ENCODE results near the gene PLCB3.

Gene PLCB3

DNA sequence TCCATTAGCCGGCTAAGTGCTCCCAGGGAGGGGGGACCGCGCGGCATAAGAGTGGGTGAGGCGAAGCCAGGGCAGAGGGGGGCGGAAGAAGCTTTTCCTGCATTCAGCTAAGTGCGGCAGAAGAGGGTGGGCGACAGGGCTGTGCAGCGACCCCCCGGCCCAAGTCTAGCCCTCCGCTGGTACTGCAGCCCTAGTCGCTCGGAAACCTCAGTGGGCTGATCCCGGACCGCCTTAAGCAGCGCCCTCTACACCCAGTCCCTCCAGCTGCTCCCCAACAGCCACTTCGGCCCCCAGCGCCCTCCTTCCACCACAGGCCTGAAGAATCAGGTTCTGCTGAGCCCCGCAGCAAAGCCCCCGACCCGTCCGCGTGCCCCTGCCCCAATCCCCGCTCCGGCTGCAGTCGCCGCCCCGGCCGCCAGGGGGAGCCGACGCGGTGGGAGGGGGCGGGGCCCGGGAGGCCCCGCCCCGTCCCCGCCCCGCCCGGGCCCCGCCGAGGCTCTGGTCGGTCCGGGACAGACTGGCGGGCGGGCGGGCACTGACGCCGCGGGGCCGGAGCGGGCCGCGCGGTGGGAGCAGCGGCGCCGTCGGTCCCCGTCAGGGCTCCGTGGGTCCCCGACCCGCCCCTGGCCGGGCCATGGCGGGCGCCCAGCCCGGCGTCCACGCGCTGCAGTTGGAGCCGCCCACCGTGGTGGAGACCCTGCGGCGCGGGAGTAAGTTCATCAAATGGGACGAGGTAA lies at the start of gene PLCB3:
TSS of gene PLCB3 (plus strand) at position 515 of the 737 bp plus-strand sequence. CDS start at position 635, 120 bp downstream.
- peak; percentile 57 to 68 for DNase-seq

DNA sequence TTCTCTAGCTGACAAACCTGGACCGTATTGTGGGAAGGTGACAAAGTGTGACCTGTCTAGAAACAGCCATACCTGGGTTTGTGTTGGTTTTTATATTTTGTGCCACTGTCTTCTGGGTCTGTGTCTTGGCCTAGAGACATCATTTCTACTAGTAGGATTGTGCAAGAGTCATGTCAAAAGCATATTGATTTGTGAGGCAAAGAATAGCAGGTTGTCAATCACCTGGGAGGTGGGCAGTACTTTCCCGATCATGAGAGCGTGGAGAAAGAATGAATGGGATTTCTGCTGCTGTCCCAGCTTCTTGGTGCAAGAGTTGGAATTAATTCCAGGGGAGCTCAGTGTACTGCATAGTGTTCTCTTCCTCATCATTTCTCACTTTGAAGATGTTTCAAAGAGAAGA lies 49.8 kb upstream of the PLCB3 start:
- DNase-seq = no peak

DNA sequence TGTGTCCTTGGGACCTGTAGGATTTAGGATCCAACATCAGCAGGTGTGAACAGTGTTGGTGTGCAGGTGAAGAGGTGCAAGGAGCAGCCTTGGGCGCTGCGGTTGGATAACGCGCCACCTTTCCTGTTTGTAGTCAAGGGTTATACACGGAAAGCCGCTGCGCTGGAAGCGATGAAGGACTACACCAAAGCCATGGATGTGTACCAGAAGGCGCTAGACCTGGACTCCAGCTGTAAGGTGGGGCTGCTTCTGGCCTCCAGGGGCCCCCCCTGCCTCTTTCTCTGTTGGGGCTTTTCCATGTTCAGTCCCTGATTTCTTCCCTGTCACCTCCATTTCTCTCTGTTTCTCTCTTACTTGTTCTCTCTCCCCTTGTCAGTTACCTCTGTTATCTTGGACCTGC lies 48.3 kb upstream of the PLCB3 start:
- DNase-seq = no peak

DNA sequence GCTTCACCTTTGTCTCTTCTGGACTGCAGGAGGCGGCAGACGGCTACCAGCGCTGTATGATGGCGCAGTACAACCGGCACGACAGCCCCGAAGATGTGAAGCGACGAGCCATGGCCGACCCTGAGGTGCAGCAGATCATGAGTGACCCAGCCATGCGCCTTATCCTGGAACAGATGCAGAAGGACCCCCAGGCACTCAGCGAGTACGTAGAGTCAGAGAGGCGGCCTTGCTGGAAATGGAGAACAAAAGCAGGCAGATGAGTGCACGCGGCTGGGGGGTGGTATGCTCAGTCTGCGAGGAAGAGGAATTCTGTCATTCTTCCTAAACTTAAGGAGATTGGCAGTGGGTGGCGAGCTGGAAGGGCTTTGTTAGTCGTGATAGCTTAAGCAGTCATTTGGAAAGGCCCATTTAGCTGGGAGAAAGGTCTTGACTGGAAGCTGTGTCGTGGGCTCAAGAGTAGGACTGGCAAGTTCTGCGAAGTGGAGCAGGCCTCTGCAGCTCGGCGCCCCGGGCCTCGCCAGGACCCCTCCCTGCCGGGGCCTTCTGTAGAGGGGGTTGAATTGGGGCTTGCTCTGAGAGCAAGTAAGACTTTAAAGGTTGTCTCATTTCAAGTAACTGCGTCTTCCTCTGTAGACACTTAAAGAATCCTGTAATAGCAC lies 47.8 kb upstream of the PLCB3 start:
- DNase-seq = no peak

DNA sequence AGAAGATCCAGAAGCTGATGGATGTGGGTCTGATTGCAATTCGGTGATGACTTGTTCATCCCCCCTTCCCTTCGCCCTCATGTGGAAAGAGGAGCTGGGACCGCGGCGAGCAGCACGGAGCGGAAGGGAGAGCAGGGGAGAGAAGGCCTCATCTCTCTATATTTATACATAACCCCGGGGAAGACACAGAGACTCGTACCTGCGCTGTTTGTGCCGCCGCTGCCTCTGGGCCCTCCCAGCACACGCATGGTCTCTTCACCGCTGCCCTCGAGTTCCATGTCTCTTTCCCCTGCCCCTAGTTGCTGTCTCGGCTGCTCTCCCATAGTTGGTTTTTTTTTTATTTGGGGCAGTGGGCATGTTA lies 47.3 kb upstream of the PLCB3 start:
- no peak for DNase-seq

DNA sequence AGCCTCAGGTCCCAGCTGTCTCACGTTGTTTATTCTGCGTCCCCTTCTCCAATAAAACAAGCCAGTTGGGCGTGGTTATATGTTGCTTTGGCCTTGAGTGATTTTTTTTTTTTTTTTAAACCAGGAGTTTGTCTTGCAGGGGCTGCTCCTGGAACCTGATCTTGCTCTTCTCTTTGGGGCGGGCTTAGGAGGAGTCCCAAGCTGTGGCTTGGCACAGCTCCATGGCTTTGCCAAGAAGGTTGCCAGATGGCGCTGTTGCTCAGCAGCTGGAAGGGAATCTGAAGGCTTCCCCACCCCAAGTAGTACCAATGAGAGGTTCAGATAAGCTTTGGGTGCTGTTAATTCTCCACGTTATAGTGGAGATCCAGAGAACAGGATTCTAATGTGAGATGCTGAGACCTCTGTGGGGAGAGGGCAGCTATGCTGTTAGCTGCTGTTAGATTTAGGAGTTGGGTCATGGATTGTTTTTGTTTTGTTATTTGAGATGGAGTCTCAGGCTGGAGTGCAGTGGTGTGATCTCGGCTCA lies 46.8 kb upstream of the PLCB3 start:
- peak; percentile 89 to 90 for DNase-seq

DNA sequence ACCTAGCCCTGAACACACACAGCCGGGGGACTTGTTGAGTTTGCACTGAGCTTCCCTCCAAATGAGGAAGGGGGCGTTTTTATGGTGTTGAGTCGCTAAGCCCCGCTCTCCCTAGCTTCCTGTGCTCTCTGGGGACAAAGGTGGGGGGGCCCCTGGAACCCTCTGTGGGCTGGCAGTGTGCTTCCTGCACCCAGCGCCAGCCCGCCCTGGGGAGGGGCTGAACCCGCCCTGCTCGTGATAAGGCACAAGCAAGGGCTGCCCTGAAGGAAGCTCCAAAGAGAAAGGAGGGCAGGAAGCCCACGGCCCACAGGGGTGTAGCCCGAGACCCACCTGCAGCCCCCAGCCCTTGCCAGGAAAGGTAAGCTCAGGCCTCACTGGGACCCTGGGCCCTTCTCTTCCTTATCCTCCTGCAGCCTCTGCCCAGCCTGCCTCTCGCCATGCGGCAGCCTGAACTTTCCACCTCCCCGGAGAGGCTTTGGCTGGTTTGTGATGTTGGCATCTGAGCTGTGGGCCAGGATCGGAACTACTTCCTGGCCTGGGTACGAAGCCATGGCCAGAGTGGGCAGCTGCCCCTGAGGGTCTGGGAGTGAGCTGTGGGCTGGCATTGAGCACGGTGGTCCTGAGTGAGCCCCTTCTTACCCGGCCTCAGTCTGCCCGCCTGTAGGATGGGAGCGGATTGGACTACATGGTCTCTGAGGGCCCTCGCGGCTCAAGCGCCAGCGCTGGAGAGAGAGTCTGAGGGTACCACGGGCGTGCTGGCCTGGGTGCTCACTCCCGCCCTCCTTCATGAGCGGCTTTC lies 44.7 kb upstream of the PLCB3 start, which contains the start of gene FERMT3:
TSS of gene FERMT3 (plus strand) at position 265 of the 799 bp plus-strand sequence. CDS start 644 bp downstream, outside the sequence.
- peak; percentile 69 to 74 for DNase-seq

DNA sequence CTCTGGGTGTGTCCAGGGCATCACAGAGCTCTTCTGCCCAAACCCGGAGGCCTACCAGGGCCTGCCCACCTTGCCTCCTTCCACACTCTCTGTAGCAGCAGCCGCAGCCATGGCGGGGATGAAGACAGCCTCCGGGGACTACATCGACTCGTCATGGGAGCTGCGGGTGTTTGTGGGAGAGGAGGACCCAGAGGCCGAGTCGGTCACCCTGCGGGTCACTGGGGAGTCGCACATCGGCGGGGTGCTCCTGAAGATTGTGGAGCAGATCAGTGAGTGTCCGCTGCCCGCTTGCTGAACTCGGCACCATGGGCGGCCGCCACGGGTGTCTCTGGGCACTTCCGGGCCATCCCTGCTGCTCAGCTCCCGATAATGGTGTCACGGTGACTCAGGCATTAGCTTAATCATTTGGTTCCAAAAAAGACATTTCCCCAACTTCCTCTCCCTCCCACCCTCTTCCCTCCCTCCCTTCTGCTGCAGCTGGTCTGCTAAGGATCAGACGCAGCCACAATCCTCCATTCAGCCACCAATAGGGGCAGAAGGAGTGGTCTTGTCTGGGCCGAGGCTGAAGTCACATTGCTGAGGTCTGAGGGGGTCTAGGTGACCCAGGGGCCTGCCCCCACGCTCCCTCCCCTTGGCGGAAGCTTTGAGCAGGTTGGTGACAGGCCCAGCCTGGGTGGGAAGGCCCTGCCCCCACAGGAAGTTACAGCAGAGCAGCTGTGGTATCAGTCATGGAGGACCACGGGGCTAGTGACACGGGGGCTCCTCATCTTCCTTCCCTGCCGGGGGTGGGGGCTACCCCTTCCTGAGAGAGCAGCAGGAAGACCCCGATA lies 43.9 kb upstream of the PLCB3 start:
- peak; percentile 77 to 80 for DNase-seq

DNA sequence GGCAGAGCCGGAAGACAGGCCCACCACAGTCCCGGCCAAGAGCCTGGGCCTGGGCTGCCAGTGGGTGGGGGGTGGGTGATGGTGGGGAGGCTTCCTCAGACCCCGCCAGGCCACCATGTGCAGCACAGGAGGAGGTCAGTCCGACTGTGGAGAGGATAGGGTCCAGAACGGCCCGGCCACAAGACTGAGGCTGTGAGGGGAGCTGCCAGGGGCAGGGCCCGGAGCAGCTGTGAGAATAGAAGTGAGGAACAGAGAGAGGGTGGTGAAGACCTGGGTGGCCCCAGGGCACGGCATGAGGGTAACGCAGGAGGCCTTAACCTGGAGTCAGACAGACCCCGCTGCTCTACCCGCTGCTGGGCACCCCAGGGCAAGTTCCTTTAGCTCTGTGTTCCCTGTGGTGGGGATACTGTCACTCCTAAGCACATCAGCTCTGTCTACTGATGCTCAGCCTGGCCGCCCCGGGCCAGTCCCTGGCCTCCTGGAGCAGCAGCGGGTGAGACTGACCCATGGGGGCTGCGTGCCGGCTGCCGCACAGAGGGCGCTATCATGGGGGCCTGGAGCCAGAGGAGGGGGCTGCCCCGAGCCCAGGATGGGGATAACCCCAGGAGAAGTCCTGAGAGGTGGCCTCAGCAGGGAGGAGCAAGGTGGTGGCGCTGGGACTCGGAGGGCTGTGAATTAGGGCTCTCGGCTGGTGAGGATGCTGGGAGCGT lies 43.1 kb upstream of the PLCB3 start:
- no peak for DNase-seq

DNA sequence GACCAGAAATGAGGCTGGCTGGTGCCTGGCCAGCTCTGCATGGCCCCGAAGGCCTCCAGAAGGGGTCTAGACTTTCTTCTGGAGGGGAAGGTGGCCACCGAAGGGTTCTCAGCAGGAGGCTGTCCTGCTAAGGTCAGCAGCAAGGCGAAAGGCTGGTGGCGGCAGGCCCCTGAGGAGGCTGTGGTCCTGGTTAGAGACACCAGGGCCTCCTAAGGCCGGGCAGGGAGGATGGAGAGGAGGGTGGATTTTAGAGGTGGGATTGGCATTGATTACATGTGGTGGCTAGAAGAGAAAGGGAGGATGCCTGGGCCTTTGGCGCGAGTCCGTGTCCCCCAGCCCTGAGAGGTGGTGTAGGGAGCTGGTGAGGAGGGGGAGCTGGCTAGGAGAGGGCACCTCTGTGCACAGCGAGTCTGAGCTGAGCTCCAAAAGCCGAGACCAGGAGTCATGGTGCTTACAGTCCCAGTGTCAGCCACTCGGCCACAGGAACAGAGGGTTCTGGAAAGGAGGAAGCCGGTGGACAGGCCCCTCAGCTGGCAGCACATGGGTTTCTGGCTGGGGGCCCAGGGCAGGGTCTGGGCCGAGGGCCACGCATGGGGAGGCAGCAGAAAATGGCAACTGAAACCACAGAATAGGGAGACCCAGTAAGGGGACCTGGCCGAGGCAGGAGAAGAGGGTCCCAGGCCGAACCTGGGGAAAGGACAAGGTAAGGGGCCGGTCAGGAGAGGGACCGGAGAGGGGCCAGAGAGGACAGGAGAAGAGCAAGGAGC lies 42.4 kb upstream of the PLCB3 start:
- DNase-seq = no peak

DNA sequence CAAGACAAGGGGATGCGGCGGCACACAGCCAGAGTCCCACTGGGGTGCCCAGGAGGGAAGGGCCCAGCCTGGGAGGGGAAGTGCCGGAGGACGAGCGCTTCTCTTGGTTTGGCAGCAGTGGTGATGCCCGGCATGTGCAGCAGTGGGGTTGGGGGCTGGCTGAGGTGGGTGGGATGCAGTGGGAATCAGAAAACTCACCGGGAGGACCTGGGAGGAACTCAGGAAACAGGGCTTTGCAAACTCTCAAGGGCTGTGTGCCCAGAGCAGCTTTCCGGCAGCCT lies 41.8 kb upstream of the PLCB3 start:
- DNase-seq = no peak

DNA sequence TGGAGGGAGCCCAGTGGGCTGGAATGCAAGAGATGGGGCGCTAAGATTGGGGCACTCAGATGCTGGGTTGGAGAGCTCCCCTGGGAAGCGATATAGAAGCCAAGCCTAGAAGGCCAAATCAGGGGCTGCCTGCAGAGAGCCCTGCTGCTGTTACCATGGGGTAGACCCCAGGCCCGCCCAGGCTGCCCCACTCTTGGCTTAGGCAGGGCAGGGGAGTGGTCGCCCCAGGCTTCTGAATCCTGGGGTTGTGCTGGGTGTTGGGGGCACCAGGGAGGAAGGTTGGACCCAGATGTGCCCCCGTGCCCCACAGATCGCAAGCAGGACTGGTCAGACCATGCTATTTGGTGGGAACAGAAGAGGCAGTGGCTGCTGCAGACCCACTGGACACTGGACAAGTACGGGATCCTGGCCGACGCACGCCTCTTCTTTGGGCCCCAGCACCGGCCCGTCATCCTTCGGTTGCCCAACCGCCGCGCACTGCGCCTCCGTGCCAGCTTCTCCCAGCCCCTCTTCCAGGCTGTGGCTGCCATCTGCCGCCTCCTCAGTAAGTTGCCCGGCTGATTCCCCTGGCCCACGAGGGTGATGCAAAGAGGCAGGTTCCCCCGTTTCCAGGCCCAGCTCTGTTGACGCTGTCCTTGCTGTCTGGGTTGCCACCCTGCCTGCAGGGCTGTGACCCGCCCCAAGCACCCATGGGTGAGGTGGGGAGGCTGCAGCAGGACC lies 40.9 kb upstream of the PLCB3 start:
- no peak for DNase-seq

DNA sequence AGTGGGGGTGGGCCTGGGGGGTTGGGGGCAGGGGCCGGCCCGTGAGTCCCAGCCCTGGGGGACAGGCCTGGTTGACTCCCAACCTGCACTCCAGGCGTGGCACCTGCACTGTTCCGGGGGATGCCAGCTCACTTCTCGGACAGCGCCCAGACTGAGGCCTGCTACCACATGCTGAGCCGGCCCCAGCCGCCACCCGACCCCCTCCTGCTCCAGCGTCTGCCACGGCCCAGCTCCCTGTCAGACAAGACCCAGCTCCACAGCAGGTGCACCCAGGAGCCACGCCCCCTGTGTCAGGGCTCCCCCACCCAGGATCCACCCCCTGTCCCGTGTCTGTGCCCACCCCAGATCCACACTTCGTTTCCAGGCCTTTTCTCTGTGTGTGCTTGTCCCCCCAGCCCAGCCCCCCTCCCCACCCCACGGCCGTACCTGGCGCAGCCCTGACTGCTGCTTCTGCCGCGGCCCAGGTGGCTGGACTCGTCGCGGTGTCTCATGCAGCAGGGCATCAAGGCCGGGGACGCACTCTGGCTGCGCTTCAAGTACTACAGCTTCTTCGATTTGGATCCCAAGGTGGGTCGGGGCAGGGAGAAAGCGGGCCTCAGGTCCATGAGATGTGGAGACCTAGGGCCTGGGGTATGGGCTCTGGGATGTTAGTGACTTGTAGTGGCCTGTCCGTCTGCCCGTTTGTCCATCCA lies 40.0 kb upstream of the PLCB3 start:
- no peak for DNase-seq

DNA sequence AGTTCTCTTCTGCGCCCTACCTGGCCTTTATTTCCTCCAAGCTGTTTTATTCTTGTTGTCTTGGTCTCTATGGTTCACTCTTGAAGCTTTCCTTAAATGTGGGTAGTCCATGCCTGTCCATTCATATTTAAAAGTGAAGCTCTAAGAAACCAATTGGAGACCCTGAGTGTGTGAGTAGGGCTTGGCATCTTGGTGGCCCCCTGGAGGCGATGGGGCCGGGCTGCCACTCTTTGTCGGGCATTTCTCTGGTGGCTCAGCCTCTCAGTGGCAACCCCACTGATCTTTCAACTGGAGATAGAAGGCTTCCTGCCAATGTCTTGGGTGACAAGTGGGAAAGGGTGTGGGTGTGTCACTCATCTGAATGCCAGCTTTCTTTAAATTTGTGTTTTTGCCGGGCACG lies 34.5 kb upstream of the PLCB3 start:
- no peak for DNase-seq

DNA sequence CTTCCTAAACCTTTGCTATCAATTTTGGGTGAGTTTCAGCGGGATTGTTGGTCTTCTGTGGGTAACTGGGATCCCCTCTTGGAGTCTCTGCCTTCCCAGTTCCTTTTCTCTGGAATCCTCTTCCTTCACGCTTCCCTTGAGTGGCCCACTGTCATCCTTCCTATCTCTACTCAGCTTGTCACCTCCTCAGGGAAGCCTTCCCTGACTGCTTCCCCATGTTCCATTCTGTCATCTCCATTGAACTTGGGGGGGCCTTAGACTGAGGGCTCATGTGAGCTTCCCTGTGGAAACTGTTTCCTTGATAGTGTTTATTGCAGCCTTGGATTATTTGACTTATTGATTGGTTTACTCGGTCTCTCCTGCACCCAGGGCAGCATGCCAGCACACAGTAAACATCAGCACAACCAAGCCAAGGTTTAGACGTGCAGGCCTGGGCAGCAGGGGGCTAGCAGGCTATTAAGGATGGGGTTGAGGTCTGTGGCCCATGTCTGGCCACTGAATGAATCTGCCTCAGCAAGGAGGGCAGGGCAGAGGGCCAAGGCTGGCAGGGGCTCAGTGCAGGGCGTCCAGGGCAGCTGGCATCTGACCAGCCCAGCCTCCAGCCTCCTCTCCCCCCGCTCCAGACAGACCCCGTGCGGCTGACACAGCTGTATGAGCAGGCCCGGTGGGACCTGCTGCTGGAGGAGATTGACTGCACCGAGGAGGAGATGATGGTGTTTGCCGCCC lies 32.5 kb upstream of the PLCB3 start:
- no peak for DNase-seq

DNA sequence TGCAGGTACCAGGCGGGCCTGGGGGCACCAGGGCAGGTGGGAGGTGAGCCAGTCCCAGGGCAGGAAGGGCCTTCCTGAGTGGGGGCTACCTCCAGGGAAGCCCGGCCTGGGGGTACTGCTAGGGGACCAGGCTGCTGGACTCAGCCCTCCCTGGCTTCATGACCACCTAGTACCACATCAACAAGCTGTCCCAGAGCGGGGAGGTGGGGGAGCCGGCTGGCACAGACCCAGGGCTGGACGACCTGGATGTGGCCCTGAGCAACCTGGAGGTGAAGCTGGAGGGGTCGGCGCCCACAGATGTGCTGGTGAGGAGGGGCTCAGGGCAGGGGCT lies 32.0 kb upstream of the PLCB3 start:
- no peak for DNase-seq

DNA sequence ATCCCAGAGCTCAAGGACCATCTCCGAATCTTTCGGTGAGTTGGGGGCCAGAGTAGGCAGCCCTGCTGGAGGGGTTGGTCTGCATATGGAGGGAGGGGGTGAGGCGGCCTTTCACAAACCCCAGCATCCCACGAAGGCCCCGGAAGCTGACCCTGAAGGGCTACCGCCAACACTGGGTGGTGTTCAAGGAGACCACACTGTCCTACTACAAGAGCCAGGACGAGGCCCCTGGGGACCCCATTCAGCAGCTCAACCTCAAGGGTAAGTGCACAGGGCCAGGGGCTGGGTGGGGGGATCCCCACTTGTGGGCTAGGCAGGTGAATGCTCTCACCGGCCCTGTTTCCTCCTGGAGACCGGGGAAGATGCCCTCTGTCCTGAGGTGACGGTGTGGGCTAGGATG lies 31.6 kb upstream of the PLCB3 start:
- no peak for DNase-seq

DNA sequence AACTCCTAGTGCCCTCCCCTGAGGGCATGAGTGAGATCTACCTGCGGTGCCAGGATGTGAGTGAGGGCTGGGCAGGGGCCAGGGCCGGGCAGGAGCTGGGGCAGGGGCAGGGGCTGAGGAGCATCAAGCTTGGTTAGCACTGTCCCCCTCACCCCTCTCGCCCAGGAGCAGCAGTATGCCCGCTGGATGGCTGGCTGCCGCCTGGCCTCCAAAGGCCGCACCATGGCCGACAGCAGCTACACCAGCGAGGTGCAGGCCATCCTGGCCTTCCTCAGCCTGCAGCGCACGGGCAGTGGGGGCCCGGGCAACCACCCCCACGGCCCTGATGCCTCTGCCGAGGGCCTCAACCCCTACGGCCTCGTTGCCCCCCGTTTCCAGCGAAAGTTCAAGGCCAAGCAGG lies 31.1 kb upstream of the PLCB3 start:
- no peak for DNase-seq

DNA sequence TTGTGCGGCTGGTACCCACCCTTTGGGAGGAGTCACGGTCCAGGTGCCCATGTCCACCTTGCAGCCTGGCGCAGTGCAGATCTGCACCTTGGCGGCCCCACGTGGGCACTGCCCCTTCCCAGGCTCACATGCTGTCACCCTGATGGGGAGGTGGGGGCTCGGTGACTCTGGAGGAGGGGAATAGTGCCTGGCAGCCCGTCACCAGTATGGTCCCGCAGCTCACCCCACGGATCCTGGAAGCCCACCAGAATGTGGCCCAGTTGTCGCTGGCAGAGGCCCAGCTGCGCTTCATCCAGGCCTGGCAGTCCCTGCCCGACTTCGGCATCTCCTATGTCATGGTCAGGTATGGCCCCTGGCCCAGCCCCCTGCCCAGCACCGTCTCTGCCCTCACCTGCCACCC lies 30.5 kb upstream of the PLCB3 start:
- no peak for DNase-seq

DNA sequence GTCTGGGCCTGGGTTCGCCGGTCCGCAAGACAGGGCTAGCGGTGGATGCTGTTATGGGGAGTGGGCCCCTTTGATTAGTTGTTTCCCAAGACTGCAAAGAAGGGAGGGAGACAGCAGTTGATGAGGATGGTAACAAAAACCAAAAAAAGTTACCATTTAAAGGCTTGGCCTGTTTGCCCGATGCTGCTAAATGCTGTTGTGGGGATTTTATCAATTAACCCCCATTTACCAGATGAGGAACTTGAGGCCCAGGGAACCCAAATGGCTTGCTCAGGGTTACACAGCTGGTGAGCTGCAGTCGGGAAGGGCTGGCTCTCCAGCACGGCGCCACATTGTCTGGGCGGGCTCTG lies 28.7 kb upstream of the PLCB3 start:
- no peak for DNase-seq

All from CD4-positive, alpha-beta T cell treated with Interleukin-4 for 1 hour (primary cell).